Body of pancreas (tissue), 4 donors: Measurements from ENCODE around the gene PDE11A.

Experiments
- CTCF ChIP-seq, 7 experiments: fragments of 450-650 bp in 4 of 7; fragments of 200-600 bp in 3 of 7; sonication (generic) in 3 of 7; IDR thresholded peaks; one replicate each; pipeline ENCODE4 v1.5.1; 2016 to 2019; ENCODE audit warnings: antibody characterized with exemption in 7 of 7
- POLR2A ChIP-seq, 3 donors: fragments of 450-650 bp; IDR thresholded peaks; one replicate each; pipeline ENCODE4 v1.6.1; 2016; ENCODE audit warnings: antibody characterized with exemption in 3 of 3, mild to moderate bottlenecking in 2 of 3

- TF ChIP-seq CTCF (IDR thresholded peaks at IDR 0.05) (no peak), POLR2A (IDR thresholded peaks at IDR 0.05) (no peak)
These were observed 406.6 kb downstream of the PDE11A start for GRCh38 chr2:177665948-177666347.
